RWPE2 (cell line): Measurements from ENCODE around the gene ACKR3.

Experiments
- ATAC-seq: fragments of 200-7000 bp; cut with Tn5 transposase; 3 replicates; pipeline ENCODE4 v1.9.1; 2021; ENCODE audit warnings: low read depth
- DNase-seq: peaks from one replicate; pipeline ENCODE4 v3.0.0-alpha.2; 2020; ENCODE audit warnings: low spot score
- H3K27ac ChIP-seq: fragments of 450-650 bp; 2 replicates; pipeline ENCODE4 v1.5.1; 2017; ENCODE audit warnings: mild to moderate bottlenecking; ENCODE audit not compliant: poor library complexity, severe bottlenecking
- H3K27me3 ChIP-seq: fragments of 250-450 bp; sonication (Bioruptor Pico); 2 replicates; pipeline ENCODE4 v1.5.1; 2021; ENCODE audit warnings: mild to moderate bottlenecking, moderate library complexity; ENCODE audit not compliant: insufficient read depth, poor library complexity, severe bottlenecking
- H3K36me3 ChIP-seq: fragments of 250-450 bp; sonication (Bioruptor Pico); 2 replicates; pipeline ENCODE4 v1.5.1; 2020; ENCODE audit warnings: low read depth, mild to moderate bottlenecking, moderate library complexity
- H3K4me1 ChIP-seq: fragments of 250-450 bp; sonication (Bioruptor Pico); 2 replicates; pipeline ENCODE4 v1.5.1; 2021; ENCODE audit warnings: mild to moderate bottlenecking, moderate library complexity; ENCODE audit not compliant: insufficient read depth, poor library complexity, severe bottlenecking
- H3K4me3 ChIP-seq: fragments of 250-450 bp; sonication (Bioruptor Pico); 2 replicates; pipeline ENCODE4 v1.5.1; 2021; ENCODE audit warnings: mild to moderate bottlenecking, moderate library complexity; ENCODE audit not compliant: severe bottlenecking
- H3K9me3 ChIP-seq: fragments of 250-450 bp; sonication (Bioruptor Pico); 2 replicates; pipeline ENCODE4 v1.5.1; 2021; ENCODE audit warnings: mild to moderate bottlenecking, moderate library complexity; ENCODE audit not compliant: severe bottlenecking
- CTCF ChIP-seq: fragments of 450-650 bp; IDR thresholded peaks from one replicate; pipeline ENCODE4 v1.5.1; 2017; ENCODE audit warnings: mild to moderate bottlenecking, moderate library complexity; ENCODE audit not compliant: poor library complexity, severe bottlenecking

ACKR3 gene

GRCh38 chr2:236533343-236533742 is 36.3 kb upstream of the ACKR3 start:
- no peak overlapping the region for H3K4me3 ChIP-seq
- no peaks in the 10 kb centered on the region for H3K9me3 ChIP-seq
- no peaks in the 10 kb centered on the region for H3K4me1 ChIP-seq
- no peak for TF ChIP-seq CTCF
- H3K27ac ChIP-seq, result no peak overlapping the region
- ATAC-seq (no peak), DNase-seq (no peak)
- H3K27me3 ChIP-seq, result no peaks in the 10 kb centered on the region
- no peaks in the 10 kb centered on the region for H3K36me3 ChIP-seq

DNA sequence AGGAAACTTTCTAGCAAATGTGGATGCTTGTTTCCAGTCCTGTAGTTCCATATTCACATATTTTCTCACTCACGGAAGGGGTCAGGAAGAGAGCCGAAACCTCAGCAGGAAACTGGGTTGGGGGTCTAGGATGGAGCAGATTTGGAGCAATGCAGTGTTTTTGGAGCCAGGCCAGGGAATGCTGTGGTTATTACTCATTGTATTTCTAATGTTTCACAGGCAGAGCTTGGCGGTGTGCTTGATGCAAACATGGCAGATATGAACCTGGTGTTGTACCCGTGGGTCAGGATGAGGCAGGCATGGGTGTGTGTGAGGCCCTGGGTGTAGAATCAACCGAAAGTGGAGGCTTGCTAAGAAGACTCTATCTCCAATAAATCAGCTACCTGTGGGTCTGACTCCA is 34.6 kb upstream of the ACKR3 start:
- H3K9me3 ChIP-seq, result no peaks in the 10 kb centered on the region
- no peak overlapping the region for H3K4me3 ChIP-seq
- no peak for TF ChIP-seq CTCF
- H3K36me3 ChIP-seq, result no peaks in the 10 kb centered on the region
- no peak overlapping the region for H3K27ac ChIP-seq
- no peaks in the 10 kb centered on the region for H3K27me3 ChIP-seq
- DNase-seq, result no peak
- ATAC-seq, result peak; percentile 72
- H3K4me1 ChIP-seq, result no peaks in the 10 kb centered on the region

- Histone ChIP-seq H3K36me3 (no peaks in the 10 kb centered on the region), H3K4me3 (no peak overlapping the region), H3K9me3 (no peaks in the 10 kb centered on the region), H3K27me3 (no peaks in the 10 kb centered on the region), H3K27ac (no peak overlapping the region), H3K4me1 (no peaks in the 10 kb centered on the region)
- DNase-seq (no peak), ATAC-seq (no peak)
- TF ChIP-seq CTCF, result no peak
These were observed 32.8 kb upstream of the ACKR3 start for GRCh38 chr2:236536727-236537398.

DNA sequence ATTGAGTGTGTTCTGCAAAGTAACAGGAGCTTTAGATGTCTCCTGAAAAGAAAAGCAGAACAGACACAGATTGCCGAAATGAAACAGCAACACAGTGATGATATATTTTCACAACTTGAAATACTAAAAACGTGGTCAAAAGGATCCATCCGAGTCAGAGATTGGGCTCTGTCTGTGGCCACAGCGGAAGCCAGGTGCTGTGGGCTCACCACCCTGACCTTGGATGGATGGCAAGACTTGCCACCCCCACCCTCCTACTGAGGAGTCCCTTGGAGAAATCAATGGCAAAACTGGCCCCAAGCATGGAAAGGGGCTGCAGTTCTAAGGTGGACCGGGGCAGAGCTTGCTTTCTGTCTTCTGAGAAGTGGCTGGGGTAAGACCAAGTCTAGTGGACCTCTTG is 31.4 kb upstream of the ACKR3 start:
- H3K27me3 ChIP-seq, result no peaks in the 10 kb centered on the region
- H3K9me3 ChIP-seq, result no peaks in the 10 kb centered on the region
- no peak for TF ChIP-seq CTCF
- no peaks in the 10 kb centered on the region for H3K36me3 ChIP-seq
- no peaks in the 10 kb centered on the region for H3K4me1 ChIP-seq
- H3K27ac ChIP-seq, result no peak overlapping the region
- DNase-seq (no peak), ATAC-seq (no peak)
- no peak overlapping the region for H3K4me3 ChIP-seq

DNA sequence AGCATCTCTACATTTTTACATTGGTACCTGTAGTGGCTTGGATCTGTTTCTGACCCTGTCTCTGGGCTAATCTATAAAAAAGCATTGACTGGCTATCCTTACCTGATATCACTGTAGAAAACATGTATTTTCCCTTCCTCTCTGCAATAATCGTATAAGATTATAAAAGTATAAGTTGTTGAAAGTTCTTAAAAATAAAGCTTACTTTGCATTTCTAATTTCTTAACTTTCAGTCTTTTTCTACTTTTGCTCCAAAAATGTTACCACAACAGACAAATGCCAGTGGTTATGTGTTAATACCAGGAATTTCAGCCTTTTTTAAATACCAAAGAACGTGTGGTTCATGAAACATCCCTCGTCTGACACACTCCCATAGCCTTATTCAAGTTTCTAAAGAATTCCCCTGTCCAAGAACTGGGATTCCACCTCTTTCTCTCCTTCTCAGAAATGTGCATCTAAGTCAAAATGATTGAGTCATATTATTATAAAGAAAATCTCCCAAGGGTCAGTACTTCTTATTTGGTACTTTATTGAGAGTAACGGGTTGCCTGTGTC is 28.5 kb upstream of the ACKR3 start:
- Histone ChIP-seq H3K36me3 (no peaks in the 10 kb centered on the region), H3K4me3 (no peak overlapping the region), H3K9me3 (no peaks in the 10 kb centered on the region), H3K27me3 (no peaks in the 10 kb centered on the region), H3K27ac (no peak overlapping the region), H3K4me1 (no peaks in the 10 kb centered on the region)
- no peak for TF ChIP-seq CTCF
- ATAC-seq, result no peak
- no peak for DNase-seq
